ENCODE measurements around the gene DSTYK.

Gene DSTYK

GRCh38 chr1:205144046-205144720, 67.3 kb downstream of the DSTYK start:
- peaks cover 16% of the 10 kb centered on the region for H3K36me3 ChIP-seq
- peaks cover 3% of the 10 kb centered on the region for H3K9me3 ChIP-seq (ENCODE audit: severe bottlenecking)
- H3K27ac ChIP-seq = no peak overlapping the region
- H3K4me3 ChIP-seq (ENCODE audit: low read depth, low read length) = no peak overlapping the region
- TF ChIP-seq CTCF (IDR thresholded peaks at IDR 0.05; ENCODE audit: low read depth, low read length) = no peak
- no peak for DNase-seq
- no peaks in the 10 kb centered on the region for H3K27me3 ChIP-seq (ENCODE audit: insufficient read depth, low read depth, severe bottlenecking)

GRCh38 chr1:205142102-205142469, 69.4 kb downstream of the DSTYK start:
- DNase-seq = no peak
- no peak for TF ChIP-seq CTCF (IDR thresholded peaks at IDR 0.05; ENCODE audit: low read depth, low read length)
- Histone ChIP-seq H3K4me3 (ENCODE audit: low read depth, low read length) (no peak overlapping the region), H3K9me3 (ENCODE audit: severe bottlenecking) (peaks cover 3% of the 10 kb centered on the region), H3K27ac (no peak overlapping the region), H3K36me3 (peaks cover 3% of the 10 kb centered on the region), H3K27me3 (ENCODE audit: insufficient read depth, low read depth, severe bottlenecking) (no peaks in the 10 kb centered on the region)

- TF ChIP-seq CTCF (IDR thresholded peaks at IDR 0.05; ENCODE audit: low read depth, low read length) = peak; percentile 94
- Histone ChIP-seq H3K4me3 (ENCODE audit: low read depth, low read length) (no peak overlapping the region), H3K27me3 (ENCODE audit: insufficient read depth, low read depth, severe bottlenecking) (no peaks in the 10 kb centered on the region), H3K9me3 (ENCODE audit: severe bottlenecking) (peaks cover 3% of the 10 kb centered on the region), H3K27ac (no peak overlapping the region; the same call in 1 of the 2 replicates), H3K36me3 (no peaks in the 10 kb centered on the region)
- peak; percentile 94 for DNase-seq
Observed at GRCh38 chr1:205141236-205142101, 70.0 kb downstream of the DSTYK start.

- H3K9me3 ChIP-seq (ENCODE audit: severe bottlenecking) = peaks cover 3% of the 10 kb centered on the region
- no peaks in the 10 kb centered on the region for H3K27me3 ChIP-seq (ENCODE audit: insufficient read depth, low read depth, severe bottlenecking)
- H3K27ac ChIP-seq = peak overlapping the region; percentile 61
- H3K36me3 ChIP-seq = no peaks in the 10 kb centered on the region
- DNase-seq = peak; percentile 95
- H3K4me3 ChIP-seq (ENCODE audit: low read depth, low read length) = no peak overlapping the region
- no peak for TF ChIP-seq CTCF (IDR thresholded peaks at IDR 0.05; ENCODE audit: low read depth, low read length)
Observed at GRCh38 chr1:205140113-205140512, 71.4 kb downstream of the DSTYK start.

GRCh38 chr1:205137901-205138300, 73.6 kb downstream of the DSTYK start:
- no peak for TF ChIP-seq CTCF (IDR thresholded peaks at IDR 0.05; ENCODE audit: low read depth, low read length)
- no peak for DNase-seq
- Histone ChIP-seq H3K27ac (no peak overlapping the region), H3K27me3 (ENCODE audit: insufficient read depth, low read depth, severe bottlenecking) (no peaks in the 10 kb centered on the region), H3K9me3 (ENCODE audit: severe bottlenecking) (peaks cover 3% of the 10 kb centered on the region), H3K36me3 (no peaks in the 10 kb centered on the region), H3K4me3 (ENCODE audit: low read depth, low read length) (no peak overlapping the region)
